Measurements from ENCODE around the gene PRPH. TPM values are rescaled to one million over a fixed set of nuclear protein-coding genes. Genes with fewer than 3 reads are reported as not detected.
A peak's percentile ranks its signal among the peaks of the same experiment; 100 is the strongest.
"Not testable (repeated sequence)": the region's sequence is repeated elsewhere in the genome, so short reads cannot be mapped to it uniquely, and the experiment has no call there.

PRPH gene
- total RNA-seq, 1 donor from 2014 or later: 0.70 TPM

DNA sequence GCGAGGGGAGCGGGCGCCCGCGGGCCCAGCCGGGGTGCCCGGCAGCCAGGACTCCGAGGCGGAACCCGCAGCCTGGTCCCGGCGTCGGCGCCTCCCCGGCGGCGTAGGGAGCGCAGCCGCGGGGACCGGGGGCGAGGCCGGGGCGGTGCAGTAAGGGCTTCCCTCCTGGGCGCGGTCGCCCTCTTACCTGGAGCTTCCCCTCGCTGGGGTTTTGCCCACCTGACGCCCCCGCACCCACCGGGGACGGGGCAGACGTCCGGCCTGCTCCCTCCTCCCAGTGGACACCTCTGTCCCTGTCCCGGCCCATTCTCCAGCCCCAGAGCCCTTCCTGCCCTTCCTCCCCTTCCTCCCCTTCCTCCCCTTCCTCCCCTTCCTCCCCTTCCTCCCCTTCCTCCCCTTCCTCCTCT lies 30.5 kb upstream of the PRPH start:
- no peak for DNase-seq (ENCODE audit: low read depth, low spot score)
- peaks cover 11% of the 10 kb centered on the region for H3K36me3 Mint-ChIP-seq (ENCODE audit: low read depth)
- TF ChIP-seq, protein P1, sequence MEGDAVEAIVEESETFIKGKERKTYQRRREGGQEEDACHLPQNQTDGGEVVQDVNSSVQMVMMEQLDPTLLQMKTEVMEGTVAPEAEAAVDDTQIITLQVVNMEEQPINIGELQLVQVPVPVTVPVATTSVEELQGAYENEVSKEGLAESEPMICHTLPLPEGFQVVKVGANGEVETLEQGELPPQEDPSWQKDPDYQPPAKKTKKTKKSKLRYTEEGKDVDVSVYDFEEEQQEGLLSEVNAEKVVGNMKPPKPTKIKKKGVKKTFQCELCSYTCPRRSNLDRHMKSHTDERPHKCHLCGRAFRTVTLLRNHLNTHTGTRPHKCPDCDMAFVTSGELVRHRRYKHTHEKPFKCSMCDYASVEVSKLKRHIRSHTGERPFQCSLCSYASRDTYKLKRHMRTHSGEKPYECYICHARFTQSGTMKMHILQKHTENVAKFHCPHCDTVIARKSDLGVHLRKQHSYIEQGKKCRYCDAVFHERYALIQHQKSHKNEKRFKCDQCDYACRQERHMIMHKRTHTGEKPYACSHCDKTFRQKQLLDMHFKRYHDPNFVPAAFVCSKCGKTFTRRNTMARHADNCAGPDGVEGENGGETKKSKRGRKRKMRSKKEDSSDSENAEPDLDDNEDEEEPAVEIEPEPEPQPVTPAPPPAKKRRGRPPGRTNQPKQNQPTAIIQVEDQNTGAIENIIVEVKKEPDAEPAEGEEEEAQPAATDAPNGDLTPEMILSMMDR (conservative IDR thresholded peaks at IDR 0.05): no peak
- peaks cover 25% of the 10 kb centered on the region for H3K27me3 Mint-ChIP-seq (ENCODE audit: low read depth)
- H3K27ac Mint-ChIP-seq (ENCODE audit: unreplicated experiment): no peak overlapping the region
- no peaks in the 10 kb centered on the region for H3K9me3 Mint-ChIP-seq
- H3K4me3 Mint-ChIP-seq: peak overlapping the region; percentile 89
- H3K4me1 Mint-ChIP-seq: peaks cover 41% of the 10 kb centered on the region

DNA sequence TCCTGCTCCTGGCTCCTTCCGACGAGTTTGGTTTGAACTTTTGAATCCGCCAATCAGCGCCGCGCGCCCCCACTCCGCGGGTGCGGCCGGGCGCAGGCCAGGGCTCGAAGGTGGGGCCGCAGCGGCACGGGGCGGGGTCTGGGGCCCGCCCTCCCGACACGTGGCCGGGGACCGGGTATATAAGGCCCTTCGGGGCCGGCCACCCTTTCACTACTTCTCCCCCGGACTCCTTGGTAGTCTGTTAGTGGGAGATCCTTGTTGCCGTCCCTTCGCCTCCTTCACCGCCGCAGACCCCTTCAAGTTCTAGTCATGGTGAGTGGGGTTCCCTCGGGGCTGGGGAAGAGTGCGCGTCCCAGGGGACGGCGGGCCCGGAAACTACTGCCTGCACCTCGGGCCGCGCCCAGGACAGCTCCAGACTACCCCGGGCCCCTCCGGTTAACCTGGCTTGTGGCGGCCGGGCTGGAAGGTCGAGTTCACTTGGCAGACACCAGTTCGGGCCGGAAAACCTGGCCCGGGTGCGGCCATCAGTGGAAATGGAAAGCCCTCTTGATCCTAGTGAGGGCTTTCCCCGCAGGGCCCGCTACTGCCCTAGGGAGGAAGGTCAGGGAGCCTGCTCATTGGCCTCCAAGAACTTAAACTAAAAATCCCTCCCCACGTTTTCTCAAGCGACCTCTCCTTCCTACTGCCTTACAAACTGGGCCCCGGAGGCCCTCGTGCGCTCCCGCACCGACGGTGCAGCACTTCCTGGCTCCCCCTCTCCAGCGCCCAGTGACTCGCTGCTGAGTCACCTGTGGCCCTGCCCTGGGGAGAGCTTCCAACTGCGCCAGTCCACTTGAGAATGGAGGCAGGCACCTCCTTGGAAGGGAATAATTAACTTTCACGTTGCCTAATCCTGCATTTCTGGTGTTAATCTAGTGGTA lies 29.8 kb upstream of the PRPH start, which contains the start of gene TUBA1C:
Gene TUBA1C (plus strand): TSS at position 210 of the 920 bp plus-strand sequence. CDS start 100 bp downstream, at position 310.
- Mint-ChIP-seq H3K4me3 (peak within 1 kb of the TSS; percentile 89), H3K4me1 (peaks cover 38% of the 10 kb centered on the region), H3K36me3 (ENCODE audit: low read depth) (peaks cover 16% of the 10 kb centered on the region), H3K27me3 (ENCODE audit: low read depth) (peaks cover 23% of the 10 kb centered on the region), H3K27ac (ENCODE audit: unreplicated experiment) (peak within 1 kb of the TSS; percentile 27), H3K9me3 (no peaks in the 10 kb centered on the region)
- DNase-seq (ENCODE audit: low read depth, low spot score): peak; percentile 79
- TF ChIP-seq, protein P1 (conservative IDR thresholded peaks at IDR 0.05): no peak

DNA sequence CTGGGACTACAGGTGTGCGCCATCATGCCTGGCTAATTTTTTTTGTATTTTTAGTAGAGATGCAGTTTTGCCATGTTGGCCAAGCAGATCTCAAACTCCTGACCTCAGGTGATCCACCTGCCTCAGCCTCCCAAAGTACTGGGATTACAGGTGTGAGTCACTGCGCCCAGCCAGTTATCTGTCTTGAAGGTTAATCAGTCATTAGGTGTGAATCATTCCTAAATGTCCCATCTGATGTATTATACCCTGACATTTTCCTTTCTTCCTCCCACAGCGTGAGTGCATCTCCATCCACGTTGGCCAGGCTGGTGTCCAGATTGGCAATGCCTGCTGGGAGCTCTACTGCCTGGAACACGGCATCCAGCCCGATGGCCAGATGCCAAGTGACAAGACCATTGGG lies 25.8 kb upstream of the PRPH start:
- not testable (repeated sequence) for H3K27ac Mint-ChIP-seq (ENCODE audit: unreplicated experiment); H3K9me3 Mint-ChIP-seq; DNase-seq (ENCODE audit: low read depth, low spot score)
- H3K27me3 Mint-ChIP-seq (ENCODE audit: low read depth): peaks cover 12% of the 10 kb centered on the region
- H3K36me3 Mint-ChIP-seq (ENCODE audit: low read depth): peaks cover 22% of the 10 kb centered on the region
- peaks cover 25% of the 10 kb centered on the region for H3K4me1 Mint-ChIP-seq
- H3K4me3 Mint-ChIP-seq: peak overlapping the region; percentile 51

DNA sequence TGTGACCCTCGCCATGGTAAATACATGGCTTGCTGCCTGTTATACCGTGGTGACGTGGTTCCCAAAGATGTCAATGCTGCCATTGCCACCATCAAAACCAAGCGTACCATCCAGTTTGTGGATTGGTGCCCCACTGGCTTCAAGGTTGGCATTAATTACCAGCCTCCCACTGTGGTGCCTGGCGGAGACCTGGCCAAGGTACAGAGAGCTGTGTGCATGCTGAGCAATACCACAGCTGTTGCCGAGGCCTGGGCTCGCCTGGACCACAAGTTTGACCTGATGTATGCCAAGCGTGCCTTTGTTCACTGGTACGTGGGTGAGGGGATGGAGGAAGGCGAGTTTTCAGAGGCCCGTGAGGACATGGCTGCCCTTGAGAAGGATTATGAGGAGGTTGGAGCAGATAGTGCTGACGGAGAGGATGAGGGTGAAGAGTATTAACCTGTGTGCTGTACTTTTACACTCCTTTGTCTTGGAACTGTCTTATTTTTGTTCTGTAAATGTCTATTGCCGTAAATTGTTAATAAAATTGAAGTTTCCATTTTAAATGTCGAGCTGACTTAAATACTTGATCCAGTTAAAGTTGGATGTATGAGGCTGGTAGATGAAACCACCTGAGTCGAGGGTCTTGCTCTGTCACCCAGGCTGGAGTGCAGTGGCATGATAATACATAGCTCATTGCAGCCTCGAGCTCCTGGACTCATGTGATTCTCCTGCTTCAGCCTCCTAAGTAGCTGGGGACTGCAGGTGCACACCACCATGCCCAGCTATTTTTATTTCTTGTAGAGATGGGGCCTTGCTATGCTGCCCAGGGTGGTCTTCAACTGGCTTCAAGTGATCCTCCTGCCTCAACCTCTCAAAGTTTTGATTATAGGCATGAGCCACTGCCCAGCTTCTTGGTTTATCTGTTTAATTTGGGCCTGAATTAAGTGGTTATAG lies 21.9 kb upstream of the PRPH start:
- Mint-ChIP-seq H3K4me3 (no peak overlapping the region), H3K27ac (ENCODE audit: unreplicated experiment) (no peak overlapping the region), H3K4me1 (peaks cover 16% of the 10 kb centered on the region), H3K9me3 (no peaks in the 10 kb centered on the region), H3K36me3 (ENCODE audit: low read depth) (peaks cover 19% of the 10 kb centered on the region), H3K27me3 (ENCODE audit: low read depth) (peaks cover 3% of the 10 kb centered on the region)
- DNase-seq (ENCODE audit: low read depth, low spot score): no peak
- TF ChIP-seq, protein P1 (conservative IDR thresholded peaks at IDR 0.05): no peak

DNA sequence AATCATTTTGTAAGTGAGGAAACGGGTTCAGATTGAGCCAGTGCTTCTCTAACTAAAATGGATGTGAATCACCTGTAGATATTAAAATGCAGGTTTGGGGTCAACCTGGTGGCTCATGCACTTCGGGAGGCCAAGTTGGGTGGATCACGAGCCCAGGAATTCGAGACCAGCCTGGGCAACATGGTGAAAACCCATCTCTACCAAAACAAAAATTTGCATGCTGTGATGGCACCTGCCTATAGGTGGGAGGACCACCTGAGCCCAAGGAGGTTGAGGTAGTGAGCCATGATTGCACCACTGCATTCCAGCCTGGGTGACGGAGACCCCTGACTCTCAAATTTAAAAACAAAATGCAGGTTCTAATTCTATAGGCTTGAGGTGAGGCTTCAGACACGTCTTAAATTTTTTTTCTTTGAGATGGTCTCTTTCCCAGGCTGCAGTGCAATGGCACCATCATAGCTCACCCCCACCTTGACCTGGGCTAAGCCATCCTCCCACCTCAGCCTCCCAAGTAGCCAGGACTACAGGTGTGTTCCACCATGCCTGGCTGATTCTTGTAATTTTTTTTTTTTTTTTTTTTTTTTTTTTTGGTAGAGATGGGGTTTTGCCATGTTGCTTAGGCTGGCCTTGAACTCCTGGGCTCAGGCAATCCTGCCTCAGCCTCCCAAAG lies 21.1 kb upstream of the PRPH start:
- Mint-ChIP-seq H3K4me3 (no peak overlapping the region), H3K36me3 (ENCODE audit: low read depth) (peaks cover 17% of the 10 kb centered on the region), H3K27ac (ENCODE audit: unreplicated experiment) (no peak overlapping the region), H3K27me3 (ENCODE audit: low read depth) (peaks cover 3% of the 10 kb centered on the region), H3K9me3 (no peaks in the 10 kb centered on the region), H3K4me1 (peaks cover 11% of the 10 kb centered on the region)
- DNase-seq (ENCODE audit: low read depth, low spot score): no peak
- TF ChIP-seq, protein P1 (conservative IDR thresholded peaks at IDR 0.05): no peak

Measured in neural crest cell (in vitro differentiated cells).